Upper lobe of left lung (tissue), 4 donors: ENCODE data around the gene TSPAN11.

Source experiments
- EP300 ChIP-seq, 4 donors: sonication (generic); formaldehyde crosslinking; IDR thresholded peaks; one replicate each; pipeline ENCODE4 v1.5.1; 2017; ENCODE audit warnings: antibody characterized with exemption in 4 of 4, control low read depth in 2 of 4
- POLR2A ChIP-seq, 4 donors: fragments of 450-650 bp; IDR thresholded peaks; one replicate each; pipeline ENCODE4 v1.5.1; 2016 to 2017; ENCODE audit warnings: antibody characterized with exemption in 4 of 4, mild to moderate bottlenecking in 2 of 4

DNA sequence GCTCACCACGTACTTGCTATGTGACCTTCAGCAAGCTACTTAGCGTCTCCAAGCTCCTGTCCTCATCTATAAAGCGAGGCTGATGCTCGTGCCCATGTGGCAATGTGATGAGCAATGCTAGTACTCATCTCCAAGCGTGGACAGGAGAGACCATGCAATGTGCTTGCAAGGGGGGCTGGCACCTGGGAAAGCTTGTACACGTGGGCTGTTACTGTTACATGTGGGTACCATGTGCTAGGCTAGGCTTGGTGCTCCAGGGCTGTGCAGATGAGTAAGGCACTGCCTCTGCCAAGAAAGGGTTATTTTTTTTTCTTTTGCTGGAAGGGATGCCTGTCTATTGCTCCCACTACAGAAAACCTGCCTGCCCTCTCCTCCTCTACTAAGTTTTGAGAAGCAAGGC is 46.6 kb downstream of the TSPAN11 start:
- TF ChIP-seq EP300 (IDR thresholded peaks at IDR 0.05) (no peak), POLR2A (IDR thresholded peaks at IDR 0.05) (no peak)
